SU-DHL-6 (cell line): ENCODE results near the gene WDR33.

Source experiments
- CTCF ChIP-seq: fragments of 200-600 bp; sonication (generic); IDR thresholded peaks from one replicate; pipeline ENCODE4 v1.5.1; 2017; ENCODE audit warnings: antibody characterized with exemption, mild to moderate bottlenecking, low read length, moderate library complexity; ENCODE audit not compliant: insufficient read depth, poor library complexity, severe bottlenecking
- EZH2phosphoT487 ChIP-seq: fragments of 200-600 bp; sonication (generic), shearing (Covaris generic); conservative IDR thresholded peaks from 2 replicates; pipeline ENCODE4 v1.6.1; 2018; ENCODE audit warnings: mild to moderate bottlenecking, antibody characterized with exemption, low read length, moderate library complexity, mixed read lengths

GRCh38 chr2:127829845-127830246 is 18.9 kb upstream of the WDR33 start:
- no peak for TF ChIP-seq CTCF
- no peak for TF ChIP-seq EZH2phosphoT487
